Psoas muscle (tissue), 8 donors: Measurements from ENCODE around the gene DNAH12. TPM values are rescaled to one million over a fixed set of nuclear protein-coding genes. Genes with fewer than 3 reads are reported as not detected.

ENCODE experiments used
- ATAC-seq, 4 donors: fragments of 200-7000 bp; cut with Tn5 transposase; one replicate each; pipeline ENCODE4 v1.9.1; 2020; ENCODE audit warnings: moderate library complexity in 3 of 4, mild to moderate bottlenecking in 2 of 4
- DNase-seq, 2 donors: peaks; one replicate each; pipeline ENCODE4 v3.0.0-alpha.2; 2020
- H3K27ac ChIP-seq: fragments of 200-600 bp; one replicate; pipeline ENCODE4 v1.8.0; 2022
- H3K27me3 ChIP-seq, 3 donors: fragments of 200-600 bp in 1 of 3; one replicate each; pipeline versions ENCODE4 v1.6.1 to v1.8.0; 2013 to 2022; ENCODE audit warnings: low read length in 2 of 3, mild to moderate bottlenecking in 2 of 3, moderate library complexity in 1 of 3; ENCODE audit not compliant: insufficient read depth in 3 of 3
- H3K36me3 ChIP-seq, 2 donors: fragments of 200-600 bp in 1 of 2; one replicate each; pipeline versions ENCODE4 v1.6.1 to v1.8.0; 2013 to 2022; ENCODE audit warnings: low read depth in 1 of 2, mild to moderate bottlenecking in 1 of 2, moderate library complexity in 1 of 2; ENCODE audit not compliant: insufficient read depth in 1 of 2
- H3K4me1 ChIP-seq: fragments of 200-600 bp; one replicate; pipeline ENCODE4 v1.8.0; 2022
- H3K4me3 ChIP-seq: fragments of 200-600 bp; one replicate; pipeline ENCODE4 v1.8.0; 2022; ENCODE audit warnings: mild to moderate bottlenecking
- H3K9me3 ChIP-seq: fragments of 200-600 bp; one replicate; pipeline ENCODE4 v1.8.0; 2022
- CTCF ChIP-seq: fragments of 200-600 bp; IDR thresholded peaks from one replicate; pipeline ENCODE4 v1.8.0; 2022; ENCODE audit warnings: antibody characterized with exemption
- WGBS, 3 donors: extraction: QIAGEN DNeasy Blood & Tissue Kit; methylation state at CpG; one replicate each; pipeline versions ENCODE4 v1.1.6 to v1.1.7; 2013; 5-methylcytosine and 5-hydroxymethylcytosine counted together
- intact Hi-C, 2 donors: fragments of 100-400 bp; cut with DNase I; formaldehyde crosslinking; loops; one replicate each; pipeline versions ENCODE4 v1.11.0 to v1.14.2; 2022
- polyA plus RNA-seq, 3 donors: library from polyadenylated mRNA; stranded (reverse); fragments of 200-250 nt; gene quantifications; one replicate each; pipeline ENCODE4 v1.2.3, GENCODE V29; 2013
- total RNA-seq, 4 donors: library from RNA; stranded (reverse); fragmentation: NEBNext Ultra II Directional in 2 of 4; extraction: Animal tissue kit (Norgen Biotek cat#: 25700) in 2 of 4; gene quantifications; one replicate each; pipeline versions ENCODE4 v1.2.1 to v1.2.4, GENCODE V29; 2021 to 2023
- donor health status: healthy with polysubstance abuse.
- donor health status: DM: no; HTN: no; CAD: no; lungs with moderate emphysema.
- donor health status: Bipolar disorder and iron deficiency.
- donor health status: healthy.
- donor health status: DM: yes; HTN: yes; CAD: no.
- donor health status: DM: no; HTN: no; CAD: no.
- donor health status: DM: no; HTN: no; CAD: no.
- donor health status: DM: yes; HTN: yes; CAD: no.

The DNAH12 gene
- total and polyA plus RNA-seq, 7 donors: under 0.01 to 0.34 (median 0.08) TPM; not detected in 1

DNA sequence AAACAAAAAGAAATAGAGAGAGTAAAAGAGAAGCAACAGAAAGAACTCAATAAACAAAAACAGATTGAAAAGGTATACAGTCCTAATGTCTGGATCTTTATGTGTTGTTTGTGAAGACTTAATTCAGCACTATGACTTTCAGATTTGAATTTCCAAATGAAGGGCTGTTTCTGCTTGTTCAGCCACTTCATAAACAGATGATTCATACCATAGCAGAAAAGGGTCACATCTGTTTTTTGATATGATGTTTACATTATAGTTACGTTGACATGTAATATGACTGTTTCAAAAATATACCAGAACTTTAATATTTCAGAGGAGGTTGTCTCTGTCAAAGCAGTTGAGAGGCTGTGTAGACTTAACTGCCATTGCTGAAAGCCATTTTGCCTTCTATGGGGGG, 275.7 kb downstream of the DNAH12 start:
- H3K36me3 ChIP-seq: peaks cover 0 to 93% of the 10 kb centered on the region in 2 donors

GRCh38 chr3:57261929-57262328, 282.2 kb downstream of the DNAH12 start:
- no peak overlapping the region for H3K27ac ChIP-seq
- ATAC-seq (no peak), DNase-seq (no peak)
- peaks cover 3 to 86% of the 10 kb centered on the region in 2 donors for H3K36me3 ChIP-seq
- H3K4me3 ChIP-seq: no peak overlapping the region
- 92 to 97% (median 93%) methylated on average over 3 of the region's 3 CpGs for WGBS, 3 donors
- no peak for TF ChIP-seq CTCF
- intact Hi-C loops: no loop called here
- peaks cover 8% of the 10 kb centered on the region for H3K4me1 ChIP-seq
- no peaks in the 10 kb centered on the region for H3K27me3 ChIP-seq
- no peaks in the 10 kb centered on the region for H3K9me3 ChIP-seq

More for the DNA sequence above, 275.7 kb downstream of the DNAH12 start:
- 88 to 96% (median 96%) methylated on average over 1 of the region's 1 CpG for WGBS, 3 donors
- no peak for DNase-seq
- Histone ChIP-seq H3K4me3 (no peak overlapping the region), H3K4me1 (no peaks in the 10 kb centered on the region), H3K27me3 (no peaks in the 10 kb centered on the region), H3K27ac (no peak overlapping the region), H3K9me3 (no peaks in the 10 kb centered on the region)
- no peak for ATAC-seq
- no peak for TF ChIP-seq CTCF
- intact Hi-C loops: no loop called here

- peaks cover 3 to 80% of the 10 kb centered on the region in 2 donors for H3K36me3 ChIP-seq
- WGBS, 3 donors: 85 to 96% (median 92%) methylated on average over 4 of the region's 4 CpGs
Observed at GRCh38 chr3:57261119-57261518, 283.0 kb downstream of the DNAH12 start.

GRCh38 chr3:57257678-57258077, 286.5 kb downstream of the DNAH12 start:
- TF ChIP-seq CTCF: no peak
- intact Hi-C loops: no loop called here
- H3K27ac ChIP-seq: peak overlapping the region; percentile 79
- H3K36me3 ChIP-seq: peaks cover 5 to 63% of the 10 kb centered on the region in 2 donors
- ATAC-seq (no peak), DNase-seq (no peak)
- H3K9me3 ChIP-seq: no peaks in the 10 kb centered on the region
- no peak overlapping the region for H3K4me3 ChIP-seq
- peaks cover 29% of the 10 kb centered on the region for H3K4me1 ChIP-seq
- no peaks in the 10 kb centered on the region for H3K27me3 ChIP-seq

More at GRCh38 chr3:57261119-57261518, 283.0 kb downstream of the DNAH12 start:
- ATAC-seq: no peak
- Histone ChIP-seq H3K27ac (no peak overlapping the region), H3K27me3 (no peaks in the 10 kb centered on the region), H3K9me3 (no peaks in the 10 kb centered on the region), H3K4me1 (peaks cover 14% of the 10 kb centered on the region), H3K4me3 (no peak overlapping the region)
- no peak for TF ChIP-seq CTCF
- no peak for DNase-seq
- intact Hi-C loops: no loop called here

GRCh38 chr3:57256844-57257243, 287.3 kb downstream of the DNAH12 start:
- Histone ChIP-seq H3K9me3 (no peaks in the 10 kb centered on the region), H3K4me3 (no peak overlapping the region), H3K27ac (peak overlapping the region; percentile 79), H3K4me1 (peaks cover 36% of the 10 kb centered on the region), H3K36me3 (peaks cover 5 to 59% of the 10 kb centered on the region in 2 donors), H3K27me3 (no peaks in the 10 kb centered on the region)
- DNase-seq (peak in 1 of 2 donors; percentile 65), ATAC-seq (peak; percentile 88 to 93 (median 92))
- TF ChIP-seq CTCF: no peak
- intact Hi-C loops: no loop called here
- 26 to 52% (median 38%) methylated on average over 3 of the region's 3 CpGs for WGBS, 3 donors
